GM21447 (cell line): Measurements from ENCODE around the gene CCDC77.
"Not testable (repeated sequence)": the region's sequence is repeated elsewhere in the genome, so short reads cannot be mapped to it uniquely, and the experiment has no call there.

Experiments used
- ATAC-seq: cut with Tn5 transposase; IDR thresholded peaks from one replicate; pipeline ENCODE4 v1.9.1; 2021; ENCODE audit not compliant: unreplicated experiment

CCDC77 gene

GRCh38 chr12:401235-402028, at the start of gene CCDC77:
Gene CCDC77, plus strand, starts transcription at chr12:401644. Its CDS starts 7,740 bp downstream, at chr12:409384.
- ATAC-seq, result peak; percentile 95

- no peak for ATAC-seq
Observed at GRCh38 chr12:356276-356988, 45.0 kb upstream of the CCDC77 start.

DNA sequence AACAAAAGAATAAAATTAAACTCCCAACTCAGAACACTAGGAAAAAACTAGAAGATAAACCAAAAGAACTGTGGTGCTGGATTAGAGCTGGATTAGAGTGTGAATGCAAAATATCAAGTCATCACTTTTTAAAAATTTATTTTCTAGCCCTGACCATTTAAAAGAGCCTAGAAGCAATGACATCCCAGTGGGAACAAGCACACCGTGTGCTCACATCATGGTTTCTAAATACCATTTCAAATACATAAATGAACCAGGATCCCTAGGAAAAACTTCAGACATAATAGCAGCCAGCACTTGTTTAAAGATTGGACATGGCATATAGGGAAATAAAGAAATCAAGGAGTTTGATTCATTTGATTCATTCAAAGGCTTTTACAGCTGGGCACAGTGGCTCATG, 42.4 kb upstream of the CCDC77 start:
- ATAC-seq, result no peak

DNA sequence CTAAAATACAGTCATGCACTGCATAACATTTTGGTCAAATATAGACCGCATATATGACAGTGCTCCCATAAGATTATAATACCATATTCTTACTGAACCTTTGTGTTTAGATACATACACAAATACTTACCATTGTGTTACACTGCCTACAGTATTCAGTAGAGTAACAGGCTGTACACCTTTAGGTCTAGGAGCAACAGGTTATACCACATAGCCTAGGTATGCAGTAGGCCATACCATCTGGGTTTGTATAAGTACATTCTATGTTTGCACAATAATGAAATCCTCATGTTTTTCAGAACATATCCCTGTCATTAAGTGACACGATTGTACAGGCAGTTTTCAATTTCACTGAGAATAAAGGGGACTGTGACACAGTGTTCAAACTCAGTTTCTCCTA, 34.6 kb upstream of the CCDC77 start:
- ATAC-seq, result no peak

GRCh38 chr12:367972-368371, 33.5 kb upstream of the CCDC77 start:
- ATAC-seq, result no peak

DNA sequence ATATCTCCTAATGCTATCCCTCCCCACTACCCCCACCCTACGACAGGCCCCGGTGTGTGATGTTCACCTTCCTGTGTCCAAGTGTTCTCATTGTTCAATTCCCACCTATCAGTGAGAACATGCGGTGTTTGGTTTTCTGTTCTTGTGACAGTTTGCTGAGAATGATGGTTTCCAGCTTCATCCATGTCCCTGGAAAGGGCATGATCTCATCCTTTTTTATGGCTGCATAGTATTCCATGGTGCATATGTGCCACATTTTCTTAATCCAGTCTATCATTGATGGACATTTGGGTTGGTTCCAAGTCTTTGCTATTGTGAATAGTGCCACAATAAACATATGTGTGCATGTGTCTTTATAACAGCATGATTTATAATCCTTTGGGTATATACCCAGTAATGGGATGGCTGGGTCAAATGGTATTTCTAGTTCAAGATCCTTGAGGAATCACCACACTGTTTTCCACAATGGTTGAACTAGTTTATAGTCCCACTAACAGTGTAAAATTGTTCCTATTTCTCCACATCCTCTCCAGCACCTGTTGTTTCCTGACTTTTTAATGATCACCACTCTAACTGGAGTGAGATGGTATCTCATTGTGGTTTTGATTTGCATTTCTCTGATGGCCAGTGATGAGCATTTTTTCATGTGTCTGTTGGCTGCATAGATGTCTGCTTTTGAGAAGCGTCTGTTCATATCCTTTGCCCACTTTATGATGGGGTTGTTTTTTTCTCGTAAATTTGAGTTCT, 30.5 kb upstream of the CCDC77 start:
- ATAC-seq, result not testable (repeated sequence)

- no peak for ATAC-seq
Observed at GRCh38 chr12:386651-387050, 14.8 kb upstream of the CCDC77 start.

DNA sequence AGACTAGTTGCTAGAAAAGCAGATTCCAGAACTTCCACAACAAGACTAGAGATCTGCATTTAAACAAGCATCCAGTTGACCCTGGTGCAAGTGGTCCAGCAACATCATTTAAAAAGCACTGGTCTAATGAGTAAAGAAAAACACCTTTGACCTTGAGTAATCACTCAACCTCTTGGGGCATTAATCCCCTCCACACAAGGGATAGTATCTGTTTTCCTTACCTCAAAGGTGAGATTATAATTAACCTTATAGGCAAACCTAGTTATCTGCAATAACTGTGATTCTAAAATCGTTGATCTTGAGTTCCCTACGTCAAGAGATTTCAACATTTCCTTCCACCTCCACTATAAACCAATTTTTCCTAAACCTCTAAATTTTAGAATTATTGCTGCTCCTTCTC, 13.4 kb upstream of the CCDC77 start:
- no peak for ATAC-seq

DNA sequence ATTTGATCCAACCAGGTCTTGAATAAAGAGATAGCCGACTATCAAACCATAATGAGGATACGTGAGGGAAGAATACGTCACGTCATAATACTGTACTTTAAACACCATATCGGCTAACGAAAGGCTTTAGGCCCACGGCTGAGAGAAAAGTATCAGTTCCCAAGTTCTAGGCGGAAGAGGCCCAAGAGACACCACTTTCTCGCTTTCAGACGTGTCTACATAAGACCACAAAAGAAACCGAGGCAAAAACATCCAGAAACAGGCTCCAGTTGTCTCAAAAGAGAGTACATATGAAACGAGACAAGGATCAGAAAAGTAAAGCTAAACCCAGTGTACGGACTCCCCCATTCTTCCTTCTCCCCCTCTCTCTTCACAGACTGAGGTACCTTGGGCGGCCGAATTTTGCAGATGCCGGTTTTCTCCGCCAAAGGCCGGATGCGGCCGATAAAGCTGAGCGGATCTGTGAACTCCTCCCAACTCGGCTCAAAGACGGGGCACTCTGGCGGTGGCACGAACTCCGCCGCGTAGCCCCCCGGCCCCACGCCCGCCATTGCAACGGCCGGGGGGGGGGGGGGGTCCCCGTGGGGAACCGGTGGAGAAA, 12.8 kb upstream of the CCDC77 start:
- peak; percentile 26 for ATAC-seq

GRCh38 chr12:389142-390096, 12.0 kb upstream of the CCDC77 start, which contains the start of gene KDM5A:
Gene KDM5A, minus strand, starts transcription at chr12:389320. Its CDS starts 229 bp downstream, at chr12:389091.
- ATAC-seq, result peak; percentile 86

DNA sequence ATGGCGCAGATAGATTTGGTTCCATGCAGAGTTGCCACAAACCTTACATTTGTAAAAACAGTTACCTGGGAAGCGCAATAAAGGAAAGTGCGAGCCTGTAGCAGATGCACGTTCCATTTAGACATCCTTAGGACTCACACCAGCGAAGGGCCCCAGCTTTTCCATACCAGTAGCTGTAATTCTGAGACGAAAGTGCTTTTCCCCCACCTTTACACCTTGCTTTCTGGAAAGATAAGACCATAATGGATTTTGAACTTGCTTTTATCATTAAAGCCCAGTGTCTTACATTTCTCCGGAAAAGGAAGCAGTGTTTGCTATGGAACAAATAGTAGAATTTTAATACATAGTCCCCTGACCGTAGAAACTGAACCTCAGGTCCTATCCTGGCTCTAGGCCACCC, 616 bp upstream of the CCDC77 start:
- ATAC-seq, result no peak

DNA sequence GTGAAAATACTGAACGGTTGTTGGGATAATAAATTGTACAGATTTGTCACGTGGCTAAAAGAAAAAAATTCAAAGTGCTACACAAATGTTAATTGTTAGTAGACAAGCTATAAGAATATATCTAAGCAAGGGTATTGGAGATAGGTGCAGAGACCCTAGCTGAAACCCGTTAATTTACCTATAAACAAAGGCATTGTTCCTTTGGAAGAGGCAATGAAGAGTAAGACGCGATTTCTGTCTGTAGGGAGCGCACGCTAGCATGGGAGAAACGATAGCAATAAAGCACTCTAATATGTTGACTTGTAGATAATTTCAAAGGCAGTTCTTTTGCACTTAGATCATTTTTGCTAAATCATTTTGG, 565 bp downstream of the CCDC77 start:
- ATAC-seq, result no peak

- ATAC-seq, result no peak
Observed at GRCh38 chr12:414859-415258, 13.4 kb downstream of the CCDC77 start.

DNA sequence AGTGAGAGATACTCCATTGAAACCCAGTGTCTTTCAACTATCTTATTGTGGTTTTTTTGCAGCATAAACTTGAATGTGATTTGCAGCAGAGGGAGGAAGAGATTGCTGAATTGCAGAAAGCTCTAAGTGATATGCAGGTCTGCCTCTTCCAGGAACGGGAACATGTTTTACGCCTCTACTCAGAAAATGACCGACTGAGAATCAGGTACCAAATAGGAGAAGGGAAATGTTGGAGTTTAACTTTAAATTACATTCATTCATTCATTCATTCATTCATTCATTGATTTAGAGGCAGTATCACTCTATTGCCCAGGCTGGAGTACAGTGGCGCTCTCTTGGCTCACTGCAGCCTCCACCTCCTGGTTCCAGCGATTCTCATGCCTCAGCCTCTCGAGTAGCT, 17.0 kb downstream of the CCDC77 start:
- no peak for ATAC-seq

- ATAC-seq, result no peak
Observed at GRCh38 chr12:422526-422925, 21.1 kb downstream of the CCDC77 start.

GRCh38 chr12:435737-436136, 34.3 kb downstream of the CCDC77 start:
- not testable (repeated sequence) for ATAC-seq

GRCh38 chr12:442235-442884, 40.9 kb downstream of the CCDC77 start:
- no peak for ATAC-seq

DNA sequence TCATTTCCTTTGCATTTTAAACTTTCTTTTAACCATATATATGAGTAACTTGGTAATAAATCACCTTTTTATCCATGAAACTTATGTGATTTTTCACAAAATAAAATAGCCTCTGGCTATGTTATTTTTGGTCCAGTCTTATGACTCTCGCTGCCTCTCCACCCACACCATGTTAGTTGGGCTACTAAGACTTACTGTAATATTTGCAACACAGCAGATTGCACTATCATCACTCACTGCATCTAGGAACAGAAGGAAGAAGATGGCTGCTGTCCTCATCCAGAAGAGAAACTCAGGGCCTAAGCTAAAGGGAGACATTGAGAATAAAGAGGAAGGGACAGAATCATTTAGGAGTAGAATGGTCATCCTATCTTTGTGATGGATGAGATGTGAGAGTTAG, 45.7 kb downstream of the CCDC77 start:
- no peak for ATAC-seq

- no peak for ATAC-seq
Observed at GRCh38 chr12:449203-449602, 47.8 kb downstream of the CCDC77 start.

DNA sequence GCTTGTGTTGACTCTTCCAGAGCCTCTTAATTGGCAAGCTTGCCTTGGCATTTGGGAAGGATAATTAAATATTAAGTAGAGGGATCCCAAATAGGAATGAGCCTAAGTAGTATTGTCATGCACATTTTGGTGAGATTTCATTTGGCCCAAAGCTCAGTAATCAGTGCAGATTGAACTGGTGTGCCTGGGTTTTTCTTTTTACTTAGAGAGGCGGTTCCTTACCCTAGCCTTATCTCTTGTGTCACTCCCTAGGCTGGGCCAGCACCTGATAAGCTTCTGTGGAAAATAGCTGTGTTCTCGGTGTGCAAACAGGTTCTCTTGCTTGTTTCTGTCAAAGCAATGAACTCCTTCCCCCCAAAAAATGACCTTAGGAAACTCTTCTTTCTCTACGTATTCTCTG, 49.0 kb downstream of the CCDC77 start:
- ATAC-seq, result no peak
